Activated naive CD4-positive, alpha-beta T cell treated with anti-CD3 and anti-CD28 coated beads, Interleukin-2, amount 50 U/mL, for 24 hours (primary cell): Measurements from ENCODE around the gene RNF212B.

Experiments
- H3K27ac Mint-ChIP-seq: one replicate; pipeline ENCODE4 v1.8.0; 2021; ENCODE audit warnings: mild to moderate bottlenecking, mixed read lengths
- H3K27me3 Mint-ChIP-seq: one replicate; pipeline ENCODE4 v1.8.0; 2021; ENCODE audit warnings: mixed read lengths
- H3K36me3 Mint-ChIP-seq: one replicate; pipeline ENCODE4 v1.8.0; 2021; ENCODE audit warnings: mixed read lengths
- H3K4me1 Mint-ChIP-seq: one replicate; pipeline ENCODE4 v1.8.0; 2021; ENCODE audit warnings: mixed read lengths
- H3K4me3 Mint-ChIP-seq: one replicate; pipeline ENCODE4 v1.8.0; 2021; ENCODE audit warnings: mild to moderate bottlenecking, mixed read lengths
- H3K9me3 Mint-ChIP-seq: one replicate; pipeline ENCODE4 v1.8.0; 2021; ENCODE audit warnings: mixed read lengths

The RNF212B gene

DNA sequence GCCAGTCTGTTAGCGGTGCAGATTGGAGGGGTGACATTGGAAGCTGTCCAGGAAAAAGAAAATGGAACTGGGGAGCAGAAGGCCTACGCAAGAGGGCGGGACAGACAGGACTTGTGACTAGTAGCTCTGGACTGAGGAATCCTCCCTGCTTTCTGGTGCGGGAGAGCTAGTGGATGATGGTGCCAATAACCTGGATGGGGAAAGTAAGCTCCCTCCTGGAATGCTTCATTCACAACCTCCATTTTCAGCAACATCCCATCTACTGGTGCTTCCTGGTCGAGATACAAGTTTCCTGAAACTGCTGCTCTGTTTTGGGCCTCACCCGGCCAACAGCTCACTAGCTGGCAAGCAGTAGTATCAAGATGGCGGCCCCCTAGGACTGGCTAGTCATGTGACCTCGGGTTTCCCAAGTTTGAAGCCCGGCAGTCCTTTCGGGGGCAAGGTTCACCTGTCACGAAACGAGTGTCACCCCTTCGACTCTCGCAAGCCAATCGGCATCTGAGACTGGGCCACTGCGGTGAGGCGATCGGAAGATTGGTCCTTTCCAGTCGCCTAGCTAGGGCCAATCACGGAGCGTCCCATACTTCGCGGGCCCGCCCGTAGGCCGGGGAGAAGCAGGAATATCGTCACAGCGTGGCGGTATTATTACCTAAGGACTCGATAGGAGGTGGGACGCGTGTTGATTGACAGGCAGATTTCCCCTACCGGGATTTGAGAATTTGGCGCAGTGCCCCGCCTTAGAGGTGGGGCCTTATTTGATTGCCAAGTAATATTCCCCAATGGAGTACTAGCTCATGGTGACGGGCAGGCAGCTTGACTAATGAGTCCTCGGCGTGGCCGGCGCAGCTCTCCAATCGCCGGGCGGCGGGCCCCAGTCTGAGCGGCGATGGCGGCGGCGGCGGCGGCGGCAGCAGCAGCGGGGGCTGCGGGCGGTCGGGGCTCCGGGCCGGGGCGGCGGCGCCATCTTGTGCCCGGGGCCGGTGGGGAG is 83.1 kb downstream of the RNF212B start, which contains the start of gene PABPN1:
TSS of gene PABPN1 (plus strand) at position 874 of the 988 bp plus-strand sequence. CDS start at position 887, 13 bp downstream.
- H3K9me3 Mint-ChIP-seq, result no peaks in the 10 kb centered on the region
- no peaks in the 10 kb centered on the region for H3K27me3 Mint-ChIP-seq
- H3K4me1 Mint-ChIP-seq, result peaks cover 31% of the 10 kb centered on the region
- peaks cover 15% of the 10 kb centered on the region for H3K36me3 Mint-ChIP-seq
- H3K4me3 Mint-ChIP-seq, result peak within 1 kb of the TSS; percentile 96
- H3K27ac Mint-ChIP-seq, result peak within 1 kb of the TSS; percentile 98

DNA sequence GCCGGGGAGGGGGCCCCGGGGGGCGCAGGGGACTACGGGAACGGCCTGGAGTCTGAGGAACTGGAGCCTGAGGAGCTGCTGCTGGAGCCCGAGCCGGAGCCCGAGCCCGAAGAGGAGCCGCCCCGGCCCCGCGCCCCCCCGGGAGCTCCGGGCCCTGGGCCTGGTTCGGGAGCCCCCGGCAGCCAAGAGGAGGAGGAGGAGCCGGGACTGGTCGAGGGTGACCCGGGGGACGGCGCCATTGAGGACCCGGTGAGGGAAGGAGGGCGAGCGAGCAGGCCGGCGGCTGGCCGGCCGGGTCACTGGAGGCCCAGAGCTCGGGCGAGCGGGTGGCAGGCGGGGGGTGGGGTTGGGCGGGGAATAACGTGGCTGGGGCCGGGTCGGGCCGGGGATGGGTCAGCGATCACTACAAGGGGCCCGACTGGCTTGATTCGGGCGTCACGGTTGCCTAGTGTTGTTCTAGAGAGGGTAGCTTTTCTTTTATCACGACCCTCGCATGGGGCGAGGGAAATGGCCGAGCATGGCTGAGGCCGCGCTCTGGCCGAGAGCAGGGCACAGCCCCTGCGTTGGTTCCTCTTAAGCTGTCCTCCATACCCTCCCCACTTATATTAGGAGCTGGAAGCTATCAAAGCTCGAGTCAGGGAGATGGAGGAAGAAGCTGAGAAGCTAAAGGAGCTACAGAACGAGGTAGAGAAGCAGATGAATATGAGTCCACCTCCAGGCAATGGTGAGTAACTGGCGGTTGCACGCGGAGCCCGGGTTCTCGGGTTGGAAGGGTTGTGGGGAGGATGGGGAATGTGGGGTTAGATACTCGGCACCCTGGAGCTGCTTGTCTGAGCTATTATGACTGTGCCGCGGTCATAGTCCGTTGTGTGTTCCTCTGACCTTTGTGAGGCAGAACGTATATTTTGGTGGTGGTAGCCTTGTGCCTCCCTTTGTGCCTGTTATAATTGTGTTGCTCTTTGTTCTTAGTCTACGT is 84.1 kb downstream of the RNF212B start:
- peaks cover 35% of the 10 kb centered on the region for H3K4me1 Mint-ChIP-seq
- peak overlapping the region; percentile 96 for H3K4me3 Mint-ChIP-seq
- peak overlapping the region; percentile 94 for H3K27ac Mint-ChIP-seq
- H3K27me3 Mint-ChIP-seq, result no peaks in the 10 kb centered on the region
- H3K36me3 Mint-ChIP-seq, result peaks cover 18% of the 10 kb centered on the region
- H3K9me3 Mint-ChIP-seq, result no peaks in the 10 kb centered on the region
